Activated T-cell treated with anti-CD3 and anti-CD28 coated beads, Interleukin-2, amount 50 U/mL, for 48 hours (primary cell): ENCODE measurements around the gene PRKG1.
"Not testable (repeated sequence)": the region's sequence is repeated elsewhere in the genome, so short reads cannot be mapped to it uniquely, and the experiment has no call there.

Experiments
- DNase-seq, 2 experiments: peaks; one replicate each; pipeline ENCODE4 v3.0.0-alpha.2; 2020

Gene PRKG1

DNA sequence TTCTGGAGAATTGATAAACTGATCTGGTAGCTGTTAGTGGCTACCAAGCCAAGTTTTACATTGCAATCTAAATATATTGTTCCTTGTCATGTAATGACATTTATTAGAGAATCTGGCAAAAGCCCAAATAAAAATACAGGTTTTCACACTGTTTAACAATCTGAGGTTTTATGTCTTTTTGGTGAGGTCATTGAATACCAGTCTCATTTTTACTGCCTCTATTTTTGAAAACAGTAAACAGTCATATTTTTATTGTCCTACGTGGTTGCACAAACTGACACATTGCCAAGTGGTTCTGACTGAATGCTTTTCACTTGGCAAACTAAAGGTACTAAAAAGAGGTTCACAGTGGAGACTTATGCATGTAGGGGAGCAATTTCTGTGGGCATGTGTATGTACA lies 157.5 kb downstream of the PRKG1 start:
- DNase-seq: no peak

- no peak for DNase-seq
Measured at GRCh38 chr10:51233337-51234100, 159.2 kb downstream of the PRKG1 start.

- no peak for DNase-seq
Measured at GRCh38 chr10:51235865-51236264, 161.6 kb downstream of the PRKG1 start.

DNA sequence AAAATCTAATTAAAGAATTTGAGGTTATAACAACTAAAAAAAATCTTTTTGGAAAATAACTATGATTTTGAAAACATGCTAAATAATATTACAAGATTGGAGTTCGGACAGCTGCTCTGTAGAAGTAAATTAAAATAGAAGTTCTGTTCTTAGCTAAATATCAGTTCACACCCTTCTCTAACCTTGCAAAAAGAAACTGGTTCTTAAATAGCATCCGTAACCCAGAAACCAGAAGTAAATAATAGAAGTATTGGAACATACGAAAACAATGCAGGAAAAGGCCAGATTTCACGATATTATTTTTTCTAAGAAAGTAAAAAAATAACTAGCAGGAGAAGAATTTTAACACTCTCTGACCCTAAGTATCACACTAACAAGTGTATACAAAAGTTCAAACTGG lies 164.7 kb downstream of the PRKG1 start:
- no peak for DNase-seq

DNA sequence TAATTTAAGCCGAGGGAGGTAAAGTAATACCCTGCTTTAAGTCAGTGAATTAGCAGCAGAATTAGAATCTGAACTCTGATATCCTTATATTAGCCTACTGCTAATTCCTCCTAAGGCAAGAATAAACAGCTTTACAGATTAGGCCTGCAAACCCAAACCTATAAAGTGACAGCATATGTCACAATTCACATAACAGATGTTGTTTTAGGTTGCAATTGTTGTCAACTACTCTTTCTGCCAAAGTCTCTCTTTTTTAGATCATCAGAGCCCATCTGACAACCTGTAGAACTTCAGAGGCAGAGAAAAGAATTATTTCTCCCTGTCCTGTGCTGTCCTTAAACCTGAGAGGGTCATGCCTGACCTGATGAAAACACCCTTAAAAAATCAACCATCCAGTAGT lies 167.2 kb downstream of the PRKG1 start:
- no peak for DNase-seq

DNA sequence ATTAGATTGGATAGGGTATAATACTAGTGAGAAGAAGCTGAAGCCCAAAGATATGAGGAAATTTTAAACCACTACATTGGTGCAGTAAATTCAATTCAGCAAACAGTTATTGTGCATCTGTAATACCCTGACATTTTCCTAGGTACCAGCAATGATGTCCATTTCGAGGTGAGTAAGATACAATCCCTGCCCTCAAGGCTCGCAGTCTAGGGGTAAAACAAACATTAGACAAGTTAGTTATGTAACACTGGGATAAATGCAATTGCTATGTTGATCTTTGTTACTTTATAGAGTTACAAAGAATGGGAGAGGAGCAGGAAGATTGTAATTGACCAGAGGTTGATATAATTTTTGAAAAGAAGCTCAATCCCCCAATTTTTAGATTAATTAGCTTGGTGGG lies 168.1 kb downstream of the PRKG1 start:
- no peak for DNase-seq

DNA sequence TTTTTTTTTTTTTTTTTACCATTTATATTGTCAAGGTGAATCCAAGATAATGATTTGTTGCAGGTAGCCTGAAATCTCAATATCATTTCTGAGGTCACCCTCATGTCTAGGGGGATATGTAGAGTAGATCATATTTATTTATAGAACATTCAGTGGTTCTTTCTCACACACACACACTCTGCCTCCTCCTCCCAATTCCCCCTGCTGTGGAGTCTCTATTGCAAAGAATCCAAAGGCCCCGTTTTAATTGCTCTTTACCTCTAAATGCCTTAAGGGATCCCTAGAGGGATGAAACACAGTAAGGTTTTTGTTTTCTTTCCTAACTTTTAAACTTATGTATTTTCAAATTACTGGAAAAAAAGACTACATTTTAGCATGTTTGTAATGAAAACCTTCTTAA lies 170.0 kb downstream of the PRKG1 start:
- no peak for DNase-seq

GRCh38 chr10:51244748-51245490 lies 170.6 kb downstream of the PRKG1 start:
- no peak for DNase-seq

- DNase-seq: no peak
Measured at GRCh38 chr10:51246156-51246555, 171.9 kb downstream of the PRKG1 start.

GRCh38 chr10:51250278-51250920 lies 176.1 kb downstream of the PRKG1 start:
- no peak for DNase-seq

DNA sequence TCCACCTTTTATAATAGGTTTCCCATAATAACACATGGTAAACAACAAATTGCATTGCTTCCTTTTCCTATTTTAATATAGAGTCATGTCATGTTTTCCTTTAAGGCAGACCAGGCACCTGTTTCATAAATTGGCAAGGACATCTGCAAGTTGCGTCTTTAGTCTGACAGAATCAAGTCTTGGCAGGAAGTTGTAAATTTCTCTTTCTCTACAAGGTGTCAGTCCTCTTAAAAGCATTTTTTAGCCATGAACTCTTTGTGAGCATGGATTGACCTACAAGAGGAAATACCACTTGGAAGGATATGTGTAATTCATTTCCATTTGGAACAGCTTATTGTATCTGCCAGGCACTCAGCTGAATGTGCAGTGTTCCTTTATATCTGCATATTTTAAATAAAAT lies 176.8 kb downstream of the PRKG1 start:
- DNase-seq: no peak

GRCh38 chr10:51255381-51255780 lies 181.1 kb downstream of the PRKG1 start:
- no peak for DNase-seq

- no peak for DNase-seq
Measured at GRCh38 chr10:51257511-51258248, 183.4 kb downstream of the PRKG1 start.

DNA sequence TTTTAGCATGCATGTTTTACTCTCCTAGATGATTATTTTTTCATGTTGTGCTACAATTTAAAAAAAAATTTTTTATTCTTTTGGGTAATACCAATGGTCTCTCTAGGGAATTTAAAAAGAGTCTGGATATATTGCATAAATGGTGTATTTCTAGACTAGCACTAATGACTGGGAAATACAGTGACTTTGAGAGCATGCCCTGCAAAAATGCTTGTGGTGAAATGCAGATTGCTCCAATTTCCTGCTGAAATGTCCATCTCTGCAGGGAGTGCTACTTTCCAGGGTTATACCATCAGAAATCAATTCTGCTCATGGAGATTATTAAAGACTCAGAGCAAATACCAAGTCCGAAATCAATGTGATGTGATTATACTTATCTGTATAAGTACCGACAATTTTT lies 186.1 kb downstream of the PRKG1 start:
- DNase-seq: no peak

- DNase-seq: no peak
Measured at GRCh38 chr10:51266496-51266895, 192.2 kb downstream of the PRKG1 start.

GRCh38 chr10:51267980-51268570 lies 193.8 kb downstream of the PRKG1 start:
- DNase-seq: not testable (repeated sequence)

DNA sequence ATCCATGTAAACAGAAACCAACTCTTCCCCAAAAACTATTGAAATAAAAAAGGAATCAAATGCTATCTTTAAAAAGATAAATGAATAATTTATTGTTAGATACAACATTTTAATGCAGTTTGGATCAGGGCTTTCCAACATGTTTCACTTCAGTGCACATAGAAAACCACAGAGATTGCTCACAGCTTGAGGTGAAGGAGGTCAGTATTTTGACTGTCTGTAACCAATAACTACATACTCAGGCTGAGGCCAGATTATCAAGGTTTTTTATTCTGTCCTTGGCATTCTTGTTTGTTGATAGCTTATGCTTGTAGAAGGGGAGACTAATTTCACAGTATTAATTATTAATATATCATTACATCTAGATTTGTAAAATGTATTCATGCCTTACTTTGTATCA lies 195.5 kb downstream of the PRKG1 start:
- DNase-seq: no peak

GRCh38 chr10:51270936-51271530 lies 196.7 kb downstream of the PRKG1 start:
- no peak for DNase-seq

- not testable (repeated sequence) for DNase-seq
Measured at GRCh38 chr10:51272099-51272498, 197.8 kb downstream of the PRKG1 start.

- no peak for DNase-seq
Measured at GRCh38 chr10:51272555-51272954, 198.3 kb downstream of the PRKG1 start.

DNA sequence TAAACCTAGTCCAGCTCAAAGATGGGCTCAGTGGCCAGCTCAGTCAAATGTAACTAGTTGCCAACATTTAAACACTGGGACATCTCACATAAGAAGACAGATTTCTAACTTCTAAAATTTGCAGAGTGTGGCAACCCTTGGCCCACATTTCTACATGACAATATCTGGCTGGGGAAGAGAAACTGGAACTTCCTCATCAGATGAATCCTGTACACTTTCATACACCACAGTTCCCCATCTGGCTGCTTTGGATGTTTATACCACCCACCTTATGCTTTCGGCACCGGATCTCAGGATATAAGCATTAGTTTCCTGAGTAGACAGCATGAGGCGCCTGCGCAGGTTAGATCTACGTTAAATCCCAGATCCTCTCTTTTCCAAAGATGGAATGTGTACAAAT lies 199.3 kb downstream of the PRKG1 start:
- no peak for DNase-seq

GRCh38 chr10:51276097-51276496 lies 201.8 kb downstream of the PRKG1 start:
- DNase-seq: not testable (repeated sequence)
